Neural progenitor cell (in vitro differentiated cells): Measurements from ENCODE around the gene HMGB3.

Experiments
- EZH2 ChIP-seq: fragments of 200-600 bp; sonication (generic); IDR thresholded peaks from 2 replicates; pipeline ENCODE4 v1.6.1; 2017; ENCODE audit warnings: antibody characterized with exemption, mild to moderate bottlenecking, moderate library complexity
- EZH2phosphoT487 ChIP-seq: fragments of 200-600 bp; sonication (generic); IDR thresholded peaks from 2 replicates; pipeline ENCODE4 v1.6.1; 2017; ENCODE audit warnings: antibody characterized with exemption
- TF ChIP-seq, protein P1 (sequence below): fragments of 200-600 bp; sonication (generic); IDR thresholded peaks from 2 replicates; pipeline ENCODE4 v1.5.1; 2017; ENCODE audit warnings: antibody characterized with exemption, mild to moderate bottlenecking

GRCh38 chrX:150936556-150936955 is 46.6 kb upstream of the HMGB3 start:
- no peak for TF ChIP-seq EZH2phosphoT487
- TF ChIP-seq, protein P1, sequence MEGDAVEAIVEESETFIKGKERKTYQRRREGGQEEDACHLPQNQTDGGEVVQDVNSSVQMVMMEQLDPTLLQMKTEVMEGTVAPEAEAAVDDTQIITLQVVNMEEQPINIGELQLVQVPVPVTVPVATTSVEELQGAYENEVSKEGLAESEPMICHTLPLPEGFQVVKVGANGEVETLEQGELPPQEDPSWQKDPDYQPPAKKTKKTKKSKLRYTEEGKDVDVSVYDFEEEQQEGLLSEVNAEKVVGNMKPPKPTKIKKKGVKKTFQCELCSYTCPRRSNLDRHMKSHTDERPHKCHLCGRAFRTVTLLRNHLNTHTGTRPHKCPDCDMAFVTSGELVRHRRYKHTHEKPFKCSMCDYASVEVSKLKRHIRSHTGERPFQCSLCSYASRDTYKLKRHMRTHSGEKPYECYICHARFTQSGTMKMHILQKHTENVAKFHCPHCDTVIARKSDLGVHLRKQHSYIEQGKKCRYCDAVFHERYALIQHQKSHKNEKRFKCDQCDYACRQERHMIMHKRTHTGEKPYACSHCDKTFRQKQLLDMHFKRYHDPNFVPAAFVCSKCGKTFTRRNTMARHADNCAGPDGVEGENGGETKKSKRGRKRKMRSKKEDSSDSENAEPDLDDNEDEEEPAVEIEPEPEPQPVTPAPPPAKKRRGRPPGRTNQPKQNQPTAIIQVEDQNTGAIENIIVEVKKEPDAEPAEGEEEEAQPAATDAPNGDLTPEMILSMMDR = no peak
- TF ChIP-seq EZH2 = no peak
